A549 (cell line): ENCODE data around the gene RPL41. TPM values are rescaled to one million over a fixed set of nuclear protein-coding genes. Genes with fewer than 3 reads are reported as not detected.

ENCODE experiments used
- ATAC-seq, 2 experiments: fragments of 200-7000 bp in 1 of 2; fragments of >200 bp in 1 of 2; cut with Nextera tagmentation in 1 of 2; cut with Tn5 transposase in 1 of 2; 3 replicates each; pipeline versions ENCODE4 v1.8.0 to v1.9.1; 2018 to 2020; ENCODE audit warnings: mild to moderate bottlenecking in 1 of 2, moderate library complexity in 1 of 2
- CTCF ChIA-PET: fragments of 300-600 bp; sonication (Branson Sonifier 250); formaldehyde crosslinking; extraction: SDS; loops from one replicate; lab custom pipeline; 2021; ENCODE audit warnings: antibody characterized with exemption, inconsistent platforms; lab: Yijun Ruan, JAX
- POLR2A ChIA-PET: fragments of 350-600 bp; formaldehyde crosslinking; extraction: SDS; loops from one replicate; lab custom pipeline; 2021; ENCODE audit warnings: antibody characterized with exemption, inconsistent platforms; lab: Yijun Ruan, JAX
- DNase-seq, 2 experiments: peaks; one replicate each; pipeline versions ENCODE4 v3.0.0 to v3.0.0-alpha.2; 2011 to 2016; ENCODE audit warnings: low read depth in 1 of 2, low spot score in 1 of 2
- FAIRE-seq: peaks from 2 replicates; lab custom pipeline; 2011; peaks lifted over from hg19 to GRCh38; lab: Jason Lieb, UNC
- H3K27ac ChIP-seq, 2 experiments: fragments of >200 bp; sonication (Bioruptor Twin); formaldehyde crosslinking; 3 replicates each; pipeline ENCODE4 v1.5.1; 2016 to 2017
- H3K4me1 ChIP-seq: fragments of >200 bp; sonication (Bioruptor Twin); formaldehyde crosslinking; 3 replicates; pipeline ENCODE4 v1.6.1; 2016
- H3K4me2 ChIP-seq: fragments of >200 bp; sonication (Bioruptor Twin); formaldehyde crosslinking; 3 replicates; pipeline ENCODE4 v1.6.1; 2016
- H3K4me3 ChIP-seq: fragments of >200 bp; sonication (Bioruptor Twin); formaldehyde crosslinking; 3 replicates; pipeline ENCODE4 v1.5.1; 2016
- H3K9me3 ChIP-seq: fragments of >200 bp; sonication (Bioruptor Twin); formaldehyde crosslinking; 3 replicates; pipeline ENCODE4 v1.6.1; 2016
- BHLHE40 ChIP-seq: IDR thresholded peaks from 2 replicates; pipeline ENCODE4 v1.6.1; 2012; ENCODE audit warnings: low read depth, low read length, inconsistent platforms
- CBX2 ChIP-seq: fragments of 200-600 bp; sonication (generic); IDR thresholded peaks from 2 replicates; pipeline ENCODE4 v1.6.1; 2016; ENCODE audit warnings: low read depth, mild to moderate bottlenecking, borderline replicate concordance
- CBX8 ChIP-seq: fragments of 200-600 bp; sonication (generic); IDR thresholded peaks from 2 replicates; pipeline ENCODE4 v1.6.1; 2016
- CHD2 ChIP-seq: fragments of 150-350 bp; IDR thresholded peaks from 2 replicates; pipeline ENCODE4 v1.6.1; 2014; ENCODE audit warnings: low read length; ENCODE audit not compliant: partially characterized antibody
- EHF ChIP-seq: fragments of 250-450 bp; sonication (Bioruptor Pico); IDR thresholded peaks from 2 replicates; pipeline ENCODE4 v1.5.0; 2020; ENCODE audit warnings: mild to moderate bottlenecking
- EHMT2 ChIP-seq: fragments of 200-600 bp; sonication (generic); IDR thresholded peaks from 2 replicates; pipeline ENCODE4 v1.6.1; 2016; ENCODE audit warnings: antibody characterized with exemption, low read depth, mild to moderate bottlenecking, moderate library complexity
- EP300 ChIP-seq, 2 experiments: fragments of >200 bp; sonication (Bioruptor Twin); formaldehyde crosslinking; IDR thresholded peaks; 2 replicates in 1 of 2; 3 replicates in 1 of 2; pipeline ENCODE4 v1.6.1; 2016 to 2017
- FOSB ChIP-seq: fragments of 250-450 bp; sonication (Bioruptor Pico); IDR thresholded peaks from 2 replicates; pipeline ENCODE4 v1.5.0; 2020; ENCODE audit warnings: mild to moderate bottlenecking, moderate library complexity
- HOXB13 ChIP-seq: fragments of 250-450 bp; sonication (Bioruptor Pico); IDR thresholded peaks from 2 replicates; pipeline ENCODE4 v1.5.0; 2020; ENCODE audit warnings: low read depth, mild to moderate bottlenecking, moderate library complexity
- JUN ChIP-seq, 2 experiments: fragments of >200 bp; sonication (Bioruptor Twin); formaldehyde crosslinking; IDR thresholded peaks; 2 replicates in 1 of 2; 3 replicates in 1 of 2; pipeline ENCODE4 v1.6.1; 2016 to 2017
- KDM5A ChIP-seq: fragments of 200-600 bp; sonication (generic); IDR thresholded peaks from 2 replicates; pipeline ENCODE4 v1.6.1; 2016; ENCODE audit warnings: antibody characterized with exemption, mild to moderate bottlenecking
- MAZ ChIP-seq: fragments of 150-350 bp; IDR thresholded peaks from 2 replicates; pipeline ENCODE4 v1.6.1; 2014; ENCODE audit warnings: antibody characterized with exemption, low read depth, low read length, borderline replicate concordance
- MYC ChIP-seq: IDR thresholded peaks from 2 replicates; pipeline ENCODE4 v1.6.1; 2012; ENCODE audit warnings: mild to moderate bottlenecking, inconsistent platforms, low read length, improper control_type of control experiment, borderline replicate concordance
- NFE2L2 ChIP-seq: fragments of 150-350 bp; conservative IDR thresholded peaks from 2 replicates; pipeline ENCODE4 v1.6.1; 2014; ENCODE audit warnings: low read length
- NPAS2 ChIP-seq: fragments of 250-450 bp; sonication (Bioruptor Pico); IDR thresholded peaks from 2 replicates; pipeline ENCODE4 v1.8.0; 2022; ENCODE audit warnings: mild to moderate bottlenecking, moderate library complexity, borderline replicate concordance
- POLR2AphosphoS2 ChIP-seq: conservative IDR thresholded peaks from 2 replicates; pipeline ENCODE4 v1.6.1; 2012; ENCODE audit warnings: low read length, improper control_type of control experiment, inconsistent platforms
- RARB ChIP-seq: fragments of 250-450 bp; sonication (Bioruptor Pico); IDR thresholded peaks from 2 replicates; pipeline ENCODE4 v1.8.0; 2021; ENCODE audit warnings: mild to moderate bottlenecking, moderate library complexity
- RCOR1 ChIP-seq: fragments of 150-350 bp; IDR thresholded peaks from 2 replicates; pipeline ENCODE4 v1.6.1; 2014; ENCODE audit warnings: antibody characterized with exemption, low read length, low read depth
- SREBF2 ChIP-seq: fragments of 450-650 bp; IDR thresholded peaks from 2 replicates; pipeline ENCODE4 v1.6.1; 2014; ENCODE audit warnings: mild to moderate bottlenecking, moderate library complexity
- ZC3H11A ChIP-seq: fragments of 450-650 bp; IDR thresholded peaks from 2 replicates; pipeline ENCODE4 v1.6.1; 2014; ENCODE audit warnings: antibody characterized with exemption, mild to moderate bottlenecking
- ZNF302 ChIP-seq: fragments of 250-450 bp; sonication (Bioruptor Pico); IDR thresholded peaks from 2 replicates; pipeline ENCODE4 v1.9.0; 2021; ENCODE audit warnings: inconsistent platforms, mild to moderate bottlenecking, moderate library complexity
- WGBS: methylation state at CpG from one replicate; pipeline ENCODE4 v1.1.6; 2017; ENCODE audit errors: missing lambda C conversion rate; 5-methylcytosine and 5-hydroxymethylcytosine counted together
- polyA plus RNA-seq, 4 experiments: library from polyadenylated mRNA; depleted of rRNA in 3 of 4; stranded (reverse); fragments of >200 nt; fragmentation: RNase III in 1 of 4; extraction: RNeasy Plus Mini Kit Qiagen cat#74134 plus additional on column Dnase treatment in 1 of 4; gene quantifications; 2 replicates in 3 of 4; 3 replicates in 1 of 4; pipeline ENCODE4 v1.2.3, GENCODE V29; 2011 to 2017
- TF ChIP-seq, protein P1 (sequence below): fragments of 150-350 bp; IDR thresholded peaks from 2 replicates; pipeline ENCODE4 v1.6.1; 2014; ENCODE audit warnings: low read depth, mild to moderate bottlenecking, low read length
- TF ChIP-seq, protein P2 (sequence below): fragments of 250-450 bp; sonication (Bioruptor Pico); IDR thresholded peaks from 2 replicates; pipeline ENCODE4 v1.5.0; 2021; ENCODE audit warnings: mild to moderate bottlenecking, moderate library complexity, borderline replicate concordance
- TF ChIP-seq, protein P3 (sequence below): fragments of >200 bp; sonication (Bioruptor Twin); formaldehyde crosslinking; IDR thresholded peaks from 3 replicates; pipeline ENCODE4 v1.6.1; 2016
- TF ChIP-seq, protein P4 (sequence below): IDR thresholded peaks from 2 replicates; pipeline ENCODE4 v1.6.1; 2012
- TF ChIP-seq, protein P5 (sequence below): fragments of >200 bp; sonication (Bioruptor Twin); formaldehyde crosslinking; IDR thresholded peaks from 3 replicates; pipeline ENCODE4 v1.5.1; 2016

Gene RPL41
- polyA plus RNA-seq, 2 of the 4 experiments (the other 2 are of a cell fraction) = 8,804 to 9,351 TPM

DNA sequence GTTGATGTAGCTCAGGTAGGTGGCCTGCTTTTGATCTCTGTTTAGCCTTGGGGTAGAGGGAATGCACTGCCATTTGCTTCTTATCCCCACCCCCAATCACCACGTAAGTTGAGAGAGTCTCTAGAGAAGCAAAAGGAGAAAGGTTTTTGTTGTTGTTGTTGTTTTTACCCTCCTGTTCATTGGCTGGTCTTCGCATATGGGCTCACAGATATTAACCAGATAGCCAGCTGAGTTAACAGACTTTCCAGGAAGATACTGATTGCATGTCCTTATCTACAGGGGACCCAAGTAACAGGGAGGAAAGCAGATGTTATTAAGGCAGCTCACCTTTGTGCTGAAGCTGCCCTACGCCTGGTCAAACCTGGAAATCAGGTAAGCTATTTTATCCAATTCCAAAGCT lies 9.2 kb upstream of the RPL41 start:
- no peak overlapping the region for H3K4me3 ChIP-seq
- ATAC-seq = no peak
- H3K9me3 ChIP-seq = no peaks in the 10 kb centered on the region
- 93% methylated on average over 3 of the region's 3 CpGs for WGBS
- FAIRE-seq = no peak
- H3K4me2 ChIP-seq = no peak overlapping the region
- CTCF ChIA-PET = interaction anchor here (1.0 to 5.3 kb wide), 6 partner anchors 12 to 111 kb away, joined by 4 to 29 read pairs (median 6); partner anchors contain the start of genes SMARCC2 and ZC3H10
- no peak for TF ChIP-seq CHD2
- no peak for TF ChIP-seq EHF (CRISPR knock-in tag)
- no peak for TF ChIP-seq RARB
- no peak for TF ChIP-seq ZNF302 (CRISPR knock-in tag)
- TF ChIP-seq RCOR1 = no peak
- no peak for TF ChIP-seq EHMT2
- TF ChIP-seq MYC = no peak
- no peak for TF ChIP-seq NFE2L2
- no peak for DNase-seq
- H3K4me1 ChIP-seq = peaks cover 24% of the 10 kb centered on the region
- H3K27ac ChIP-seq = no peak overlapping the region
- POLR2A ChIA-PET = interaction anchor here (0.5 to 1.4 kb wide), 2 partner anchors 11 to 104 kb away, joined by 3 to 4 read pairs; partner anchors contain the start of gene ZC3H10

DNA sequence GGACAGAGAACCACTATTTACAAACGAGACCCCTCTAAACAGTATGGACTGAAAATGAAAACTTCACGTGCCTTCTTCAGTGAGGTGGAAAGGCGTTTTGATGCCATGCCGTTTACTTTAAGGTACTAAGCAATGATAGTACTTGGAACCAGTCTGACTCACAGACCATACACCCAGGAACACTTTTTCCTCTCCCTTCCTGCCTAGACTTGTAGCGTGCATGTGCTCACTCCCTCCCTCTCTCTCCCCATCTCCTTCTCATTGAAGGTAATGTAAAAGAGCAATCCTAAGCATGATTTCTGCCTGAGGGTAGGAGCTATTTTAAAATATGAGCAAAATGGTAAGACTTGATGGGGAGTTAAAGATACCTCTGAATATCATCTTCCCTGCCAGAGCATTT lies 5.9 kb upstream of the RPL41 start:
- peaks cover 22% of the 10 kb centered on the region for H3K4me1 ChIP-seq
- FAIRE-seq (no peak), ATAC-seq (no peak), DNase-seq (no peak)
- WGBS = 93% methylated on average over 5 of the region's 5 CpGs
- no peak overlapping the region for H3K4me2 ChIP-seq
- H3K4me3 ChIP-seq = no peak overlapping the region
- ChIA-PET POLR2A (no interaction called here), CTCF (interaction anchor here (0.6 to 5.3 kb wide), 6 partner anchors 9 to 115 kb away, joined by 3 to 29 read pairs (median 3); partner anchors contain the start of gene ZC3H10)
- TF ChIP-seq MAZ = no peak
- no peak for TF ChIP-seq KDM5A
- TF ChIP-seq, protein P1, sequence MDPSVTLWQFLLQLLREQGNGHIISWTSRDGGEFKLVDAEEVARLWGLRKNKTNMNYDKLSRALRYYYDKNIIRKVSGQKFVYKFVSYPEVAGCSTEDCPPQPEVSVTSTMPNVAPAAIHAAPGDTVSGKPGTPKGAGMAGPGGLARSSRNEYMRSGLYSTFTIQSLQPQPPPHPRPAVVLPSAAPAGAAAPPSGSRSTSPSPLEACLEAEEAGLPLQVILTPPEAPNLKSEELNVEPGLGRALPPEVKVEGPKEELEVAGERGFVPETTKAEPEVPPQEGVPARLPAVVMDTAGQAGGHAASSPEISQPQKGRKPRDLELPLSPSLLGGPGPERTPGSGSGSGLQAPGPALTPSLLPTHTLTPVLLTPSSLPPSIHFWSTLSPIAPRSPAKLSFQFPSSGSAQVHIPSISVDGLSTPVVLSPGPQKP = no peak
- TF ChIP-seq NPAS2 = no peak
- TF ChIP-seq BHLHE40 = no peak
- TF ChIP-seq FOSB = no peak
- TF ChIP-seq CBX2 = no peak
- TF ChIP-seq, protein P2, sequence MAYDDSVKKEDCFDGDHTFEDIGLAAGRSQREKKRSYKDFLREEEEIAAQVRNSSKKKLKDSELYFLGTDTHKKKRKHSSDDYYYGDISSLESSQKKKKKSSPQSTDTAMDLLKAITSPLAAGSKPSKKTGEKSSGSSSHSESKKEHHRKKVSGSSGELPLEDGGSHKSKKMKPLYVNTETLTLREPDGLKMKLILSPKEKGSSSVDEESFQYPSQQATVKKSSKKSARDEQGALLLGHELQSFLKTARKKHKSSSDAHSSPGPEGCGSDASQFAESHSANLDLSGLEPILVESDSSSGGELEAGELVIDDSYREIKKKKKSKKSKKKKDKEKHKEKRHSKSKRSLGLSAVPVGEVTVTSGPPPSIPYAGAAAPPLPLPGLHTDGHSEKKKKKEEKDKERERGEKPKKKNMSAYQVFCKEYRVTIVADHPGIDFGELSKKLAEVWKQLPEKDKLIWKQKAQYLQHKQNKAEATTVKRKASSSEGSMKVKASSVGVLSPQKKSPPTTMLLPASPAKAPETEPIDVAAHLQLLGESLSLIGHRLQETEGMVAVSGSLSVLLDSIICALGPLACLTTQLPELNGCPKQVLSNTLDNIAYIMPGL (CRISPR knock-in tag) = no peak
- TF ChIP-seq, protein P3, sequence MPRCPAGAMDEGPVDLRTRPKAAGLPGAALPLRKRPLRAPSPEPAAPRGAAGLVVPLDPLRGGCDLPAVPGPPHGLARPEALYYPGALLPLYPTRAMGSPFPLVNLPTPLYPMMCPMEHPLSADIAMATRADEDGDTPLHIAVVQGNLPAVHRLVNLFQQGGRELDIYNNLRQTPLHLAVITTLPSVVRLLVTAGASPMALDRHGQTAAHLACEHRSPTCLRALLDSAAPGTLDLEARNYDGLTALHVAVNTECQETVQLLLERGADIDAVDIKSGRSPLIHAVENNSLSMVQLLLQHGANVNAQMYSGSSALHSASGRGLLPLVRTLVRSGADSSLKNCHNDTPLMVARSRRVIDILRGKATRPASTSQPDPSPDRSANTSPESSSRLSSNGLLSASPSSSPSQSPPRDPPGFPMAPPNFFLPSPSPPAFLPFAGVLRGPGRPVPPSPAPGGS = no peak
- no peak for TF ChIP-seq POLR2AphosphoS2
- no peaks in the 10 kb centered on the region for H3K9me3 ChIP-seq
- H3K27ac ChIP-seq = no peak overlapping the region

DNA sequence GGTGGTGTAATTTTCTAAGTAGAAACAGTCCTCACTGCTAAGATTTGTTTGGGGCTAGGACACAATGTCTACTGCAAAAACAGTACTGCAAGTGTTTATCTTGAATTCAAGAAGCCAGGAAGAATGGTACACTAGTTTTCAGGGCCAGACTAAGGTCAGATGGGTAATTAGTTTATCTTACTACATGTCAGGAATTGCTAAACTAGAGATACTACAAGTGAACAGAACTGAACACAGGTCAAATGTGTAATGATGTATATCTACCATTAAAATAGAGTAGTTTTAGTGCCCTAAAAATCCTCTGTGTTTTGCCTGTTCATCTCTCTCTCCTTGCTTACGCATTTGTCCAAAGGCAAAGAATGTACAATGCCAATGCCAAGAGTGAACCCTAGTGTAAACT lies 2.3 kb upstream of the RPL41 start:
- TF ChIP-seq CBX8 = no peak
- TF ChIP-seq KDM5A = no peak
- TF ChIP-seq EHF (CRISPR knock-in tag) = no peak
- TF ChIP-seq, protein P4, sequence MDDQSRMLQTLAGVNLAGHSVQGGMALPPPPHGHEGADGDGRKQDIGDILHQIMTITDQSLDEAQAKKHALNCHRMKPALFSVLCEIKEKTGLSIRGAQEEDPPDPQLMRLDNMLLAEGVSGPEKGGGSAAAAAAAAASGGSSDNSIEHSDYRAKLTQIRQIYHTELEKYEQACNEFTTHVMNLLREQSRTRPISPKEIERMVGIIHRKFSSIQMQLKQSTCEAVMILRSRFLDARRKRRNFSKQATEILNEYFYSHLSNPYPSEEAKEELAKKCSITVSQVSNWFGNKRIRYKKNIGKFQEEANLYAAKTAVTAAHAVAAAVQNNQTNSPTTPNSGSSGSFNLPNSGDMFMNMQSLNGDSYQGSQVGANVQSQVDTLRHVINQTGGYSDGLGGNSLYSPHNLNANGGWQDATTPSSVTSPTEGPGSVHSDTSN = no peak
- TF ChIP-seq ZC3H11A = no peak
- TF ChIP-seq, protein P5, sequence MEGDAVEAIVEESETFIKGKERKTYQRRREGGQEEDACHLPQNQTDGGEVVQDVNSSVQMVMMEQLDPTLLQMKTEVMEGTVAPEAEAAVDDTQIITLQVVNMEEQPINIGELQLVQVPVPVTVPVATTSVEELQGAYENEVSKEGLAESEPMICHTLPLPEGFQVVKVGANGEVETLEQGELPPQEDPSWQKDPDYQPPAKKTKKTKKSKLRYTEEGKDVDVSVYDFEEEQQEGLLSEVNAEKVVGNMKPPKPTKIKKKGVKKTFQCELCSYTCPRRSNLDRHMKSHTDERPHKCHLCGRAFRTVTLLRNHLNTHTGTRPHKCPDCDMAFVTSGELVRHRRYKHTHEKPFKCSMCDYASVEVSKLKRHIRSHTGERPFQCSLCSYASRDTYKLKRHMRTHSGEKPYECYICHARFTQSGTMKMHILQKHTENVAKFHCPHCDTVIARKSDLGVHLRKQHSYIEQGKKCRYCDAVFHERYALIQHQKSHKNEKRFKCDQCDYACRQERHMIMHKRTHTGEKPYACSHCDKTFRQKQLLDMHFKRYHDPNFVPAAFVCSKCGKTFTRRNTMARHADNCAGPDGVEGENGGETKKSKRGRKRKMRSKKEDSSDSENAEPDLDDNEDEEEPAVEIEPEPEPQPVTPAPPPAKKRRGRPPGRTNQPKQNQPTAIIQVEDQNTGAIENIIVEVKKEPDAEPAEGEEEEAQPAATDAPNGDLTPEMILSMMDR = no peak
- no peak for TF ChIP-seq HOXB13 (CRISPR knock-in tag)
- TF ChIP-seq SREBF2 = no peak
- TF ChIP-seq POLR2AphosphoS2 = 0 out of 2 replicates have a peak, but pooled peaks have one; percentile 68
- TF ChIP-seq, protein P3 = no peak
- TF ChIP-seq EP300 (IDR thresholded peaks at IDR 0.05) = no peak
- 0 out of 5 replicates have a peak, but pooled peaks of 1 of the 2 experiments have one; percentile 36 for TF ChIP-seq JUN (IDR thresholded peaks at IDR 0.05)

More for the DNA sequence above, 2.3 kb upstream of the RPL41 start:
- DNase-seq (no peak), ATAC-seq (no peak), FAIRE-seq (no peak)
- Histone ChIP-seq H3K9me3 (no peaks in the 10 kb centered on the region), H3K4me3 (no peak overlapping the region), H3K4me2 (no peak overlapping the region), H3K27ac (no peak overlapping the region), H3K4me1 (peaks cover 10% of the 10 kb centered on the region)
- POLR2A ChIA-PET = interaction anchor here (1.1 kb wide), 1 partner anchor 35 kb away, joined by 3 read pairs; no protein-coding TSS in a partner anchor
- WGBS = 93% methylated on average over 1 of the region's 1 CpG
- CTCF ChIA-PET = interaction anchor here (2.3 kb wide), 1 partner anchor 35 kb away, joined by 8 read pairs; the partner anchor contains the start of gene ERBB3
